Endothelial cell of hepatic sinusoid (primary cell): ENCODE data around the gene GABRD.

Experiments used
- in situ Hi-C: cut with HindIII; loops from 2 replicates; pipeline ENCODE4 v1.10.0; 2017; ENCODE audit warnings: low sequenced_read_pairs

Gene GABRD

DNA sequence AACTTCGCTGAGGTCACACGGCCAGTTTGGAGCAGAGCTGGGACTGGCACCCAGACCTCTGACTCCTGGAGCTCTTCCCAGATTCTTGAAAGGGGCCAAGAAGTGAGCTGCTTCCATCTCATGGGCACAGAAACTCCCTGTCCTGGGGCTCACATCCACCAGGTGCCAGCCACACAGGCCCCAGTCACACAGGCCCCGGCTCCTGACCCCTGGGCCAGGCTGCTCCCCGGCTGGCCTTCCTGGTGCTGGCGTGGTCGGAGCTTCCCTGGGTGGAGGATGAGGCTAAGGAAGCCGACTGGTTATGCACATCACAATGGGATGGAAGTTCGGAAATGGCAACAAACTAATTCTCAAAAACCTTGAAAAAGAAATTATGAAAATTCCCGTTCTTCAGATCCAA is 3.0 kb upstream of the GABRD start:
- in situ Hi-C loops: no loop called here

DNA sequence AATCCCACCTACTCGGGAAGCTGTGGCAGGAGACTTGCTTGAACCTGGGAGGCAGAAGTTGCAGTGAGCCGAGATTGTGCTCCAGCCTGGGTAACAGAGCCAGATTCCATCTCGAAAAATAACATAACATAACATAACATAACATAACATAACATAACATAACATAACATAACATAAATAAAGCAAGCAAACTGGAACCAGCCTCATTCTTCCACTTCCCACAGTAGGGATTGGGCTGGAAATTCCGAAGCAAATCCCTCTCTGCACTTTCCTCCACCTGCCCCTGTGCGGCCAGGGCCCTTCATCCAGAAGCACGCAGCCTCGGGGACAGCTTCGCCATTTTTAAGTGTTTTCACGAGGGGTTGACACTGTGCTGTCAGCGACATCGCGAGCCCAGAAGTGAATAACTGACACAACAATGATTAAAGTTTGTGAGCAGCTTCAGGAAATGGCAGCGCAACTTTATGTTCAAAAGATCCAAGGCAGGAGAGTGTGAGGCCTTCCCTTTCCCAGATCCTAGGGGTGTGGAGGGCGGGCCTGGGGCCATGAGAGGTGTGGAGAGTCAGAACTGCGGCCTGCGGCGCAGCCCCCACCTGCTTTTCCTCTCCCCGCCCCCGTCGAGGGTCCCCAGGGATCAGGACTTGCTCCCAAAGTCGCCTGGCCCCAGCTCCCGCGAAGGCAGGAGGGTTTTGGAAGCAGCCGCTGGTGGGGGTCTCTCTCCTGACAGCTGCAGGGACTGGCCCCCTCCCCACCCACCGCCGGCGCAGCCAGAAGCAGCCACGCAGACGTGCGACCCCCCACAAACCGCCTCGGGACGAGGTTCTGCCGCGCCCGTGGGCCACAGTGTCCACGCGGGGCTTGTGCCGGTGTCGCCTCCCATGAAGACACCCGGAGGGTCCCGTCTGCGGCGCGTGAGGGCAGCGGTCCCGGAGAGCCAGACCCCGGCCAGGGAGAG is 651 bp upstream of the GABRD start:
- in situ Hi-C loops: no loop called here

DNA sequence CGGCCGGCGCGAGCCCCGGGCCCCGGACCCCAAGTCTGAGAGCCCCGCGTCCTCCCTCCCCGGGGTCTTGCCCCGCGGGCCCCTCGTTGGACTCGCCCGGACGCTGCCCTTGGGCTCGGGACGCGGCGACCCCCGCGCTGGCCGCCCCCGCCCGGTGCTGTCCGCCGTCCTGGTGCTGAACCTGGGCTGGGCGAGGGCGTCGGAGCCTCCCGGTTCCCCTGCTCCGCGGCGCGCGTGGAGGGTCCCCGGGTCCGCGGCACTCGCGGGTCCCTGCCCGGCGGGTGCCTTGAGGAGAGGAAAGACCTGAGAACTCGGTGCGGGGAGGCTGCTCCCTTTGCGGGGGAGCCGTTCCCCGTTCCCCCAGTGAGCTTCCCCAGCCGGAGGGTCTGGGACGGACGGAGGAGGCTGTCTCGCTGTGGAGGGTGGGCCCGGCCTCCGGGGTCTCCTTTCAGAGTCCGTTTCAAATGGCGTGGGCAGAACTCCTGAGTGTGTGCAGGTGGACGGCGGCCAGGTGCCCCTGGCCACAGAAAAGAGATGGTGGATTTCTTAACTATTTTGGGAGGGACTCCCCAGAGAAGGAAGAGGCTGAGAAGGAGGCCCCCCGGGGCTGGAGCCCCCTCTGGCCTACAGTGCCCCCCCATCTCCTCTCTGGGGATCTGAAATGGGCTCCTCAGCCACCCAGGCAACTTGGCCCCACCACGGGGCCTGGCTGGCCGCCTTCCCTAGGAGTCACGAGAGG is 595 bp downstream of the GABRD start:
- in situ Hi-C loops: no loop called here

DNA sequence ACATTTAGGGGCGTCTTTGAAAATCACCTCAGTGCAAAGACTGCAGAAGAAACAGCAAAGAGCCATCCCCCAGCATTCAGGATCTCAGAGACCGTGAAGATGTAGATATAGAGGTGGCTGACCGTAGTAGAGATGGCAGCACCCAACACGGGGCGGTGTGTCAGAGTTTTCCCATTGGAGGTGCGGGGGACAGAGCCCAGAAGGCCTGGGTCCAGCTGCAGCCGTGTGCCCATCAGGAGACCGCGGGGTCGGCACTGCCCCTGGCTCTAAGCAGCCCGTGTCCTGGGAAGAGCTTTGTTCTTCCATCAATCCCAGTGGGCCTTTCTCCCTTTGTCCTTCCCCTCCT is 1.1 kb downstream of the GABRD start:
- in situ Hi-C loops: no loop called here

DNA sequence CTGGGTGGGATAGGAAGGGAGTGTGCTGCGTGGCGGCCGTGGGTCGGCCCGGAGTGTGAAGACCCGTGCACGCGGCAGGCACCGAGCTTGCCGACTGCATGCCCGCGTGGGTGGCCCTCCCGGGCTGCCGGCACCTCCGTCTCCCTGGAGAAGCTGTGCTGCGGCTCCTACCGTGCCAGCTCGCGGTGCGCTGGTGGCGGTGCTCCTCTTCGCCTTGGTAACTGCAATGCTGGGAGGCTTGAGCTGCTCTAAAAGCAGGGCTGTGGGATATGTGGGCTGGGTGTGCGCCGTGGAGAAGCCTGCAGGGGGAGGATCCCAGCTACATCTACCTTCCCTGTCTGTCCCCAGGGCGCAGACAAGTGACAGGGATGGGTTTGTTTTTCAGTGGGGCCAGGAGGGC is 2.4 kb downstream of the GABRD start:
- in situ Hi-C loops: no loop called here

DNA sequence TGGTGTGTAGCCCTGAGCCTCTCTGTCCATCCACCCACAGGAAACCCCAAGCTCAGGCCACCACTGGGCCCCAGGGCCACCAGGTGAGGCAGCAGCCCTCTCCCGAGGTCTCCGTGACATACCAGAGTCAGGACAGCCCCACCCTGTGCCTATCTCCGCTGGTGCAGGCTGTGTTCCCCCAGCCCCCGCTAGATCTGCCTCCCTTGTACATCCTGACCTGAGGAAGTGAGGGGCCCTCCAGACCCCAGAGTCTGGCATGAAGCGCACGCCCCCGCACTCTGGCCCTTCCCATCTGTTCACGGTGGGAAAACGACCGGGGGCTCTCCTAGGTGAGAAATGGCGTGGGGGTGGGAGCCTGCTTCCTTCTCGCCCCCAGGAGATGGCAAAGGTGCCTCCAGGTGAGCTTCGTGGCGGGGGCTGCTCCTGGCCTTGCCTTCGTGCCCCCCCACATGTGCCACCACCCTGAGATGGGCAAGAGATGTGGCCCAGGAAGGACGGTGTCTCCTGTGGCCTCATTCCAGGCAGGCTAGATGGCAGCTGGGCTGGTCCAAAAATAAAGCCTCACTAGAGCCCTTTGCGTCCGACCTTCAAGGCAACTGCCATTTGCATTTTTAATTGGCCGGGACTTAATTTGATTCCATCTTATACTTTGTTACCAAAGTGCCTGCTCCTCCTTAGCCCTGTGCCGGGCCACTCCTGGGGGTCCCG is 3.1 kb downstream of the GABRD start:
- in situ Hi-C loops: no loop called here

DNA sequence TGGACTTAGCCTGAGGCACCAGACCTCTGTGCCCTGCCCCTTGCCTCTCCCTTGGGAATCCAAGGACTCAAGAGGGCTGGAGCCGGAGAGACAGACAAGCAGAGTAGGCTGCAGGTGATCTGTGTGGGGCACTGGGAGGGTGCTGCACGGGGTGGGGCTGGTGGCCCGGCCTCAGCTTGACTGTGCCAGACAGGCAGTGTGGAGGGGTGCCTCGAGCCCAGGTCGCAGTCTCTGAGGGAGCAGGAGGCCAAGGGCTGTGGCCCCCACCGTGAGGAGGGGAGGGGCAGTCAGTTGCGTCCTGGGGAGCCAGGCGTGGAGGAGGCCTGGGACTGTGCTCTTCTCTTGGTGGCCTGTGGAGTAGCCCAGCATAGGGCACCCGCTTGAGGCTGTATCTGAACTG is 4.0 kb downstream of the GABRD start:
- in situ Hi-C loops: no loop called here

DNA sequence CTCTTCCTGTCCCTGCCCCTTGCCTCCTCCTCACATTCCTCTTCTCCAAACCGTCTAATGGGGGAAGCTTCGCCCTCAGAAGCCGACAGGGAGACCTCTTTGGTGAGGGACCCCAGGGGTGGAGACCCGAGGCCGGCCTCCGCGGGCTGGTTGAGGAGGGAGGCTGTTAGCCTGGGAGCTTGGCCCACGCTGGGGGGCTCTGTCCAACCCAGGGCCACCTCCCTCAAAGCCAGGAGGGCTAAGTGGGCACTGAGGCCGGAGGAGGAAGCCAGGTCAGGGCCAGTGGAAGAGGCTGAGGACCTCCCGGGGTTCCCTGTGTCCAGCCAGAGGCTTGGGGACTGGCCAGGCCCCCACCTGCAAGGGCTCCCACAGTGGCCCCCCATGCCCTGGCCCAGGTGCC is 5.3 kb downstream of the GABRD start:
- in situ Hi-C loops: no loop called here

DNA sequence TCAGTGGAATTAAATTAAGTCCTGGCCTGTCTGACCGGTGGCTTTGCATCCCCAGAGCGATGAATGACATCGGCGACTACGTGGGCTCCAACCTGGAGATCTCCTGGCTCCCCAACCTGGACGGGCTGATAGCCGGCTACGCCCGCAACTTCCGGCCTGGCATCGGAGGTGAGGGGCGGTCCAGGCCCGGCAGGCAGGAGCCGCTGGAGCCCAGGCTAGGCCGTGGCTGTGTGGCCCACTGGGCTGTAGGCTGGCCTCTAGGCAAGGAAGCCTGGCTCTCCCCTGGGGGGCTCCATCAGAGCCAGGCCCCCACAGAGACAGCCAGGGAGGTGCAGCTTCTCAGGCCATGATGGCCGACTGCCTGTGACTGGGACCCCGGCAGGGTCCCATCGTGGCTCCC is 5.7 kb downstream of the GABRD start:
- in situ Hi-C loops: loop anchor here (5.0 kb wide), 1 partner anchor 33 kb away; no protein-coding TSS in a partner anchor

DNA sequence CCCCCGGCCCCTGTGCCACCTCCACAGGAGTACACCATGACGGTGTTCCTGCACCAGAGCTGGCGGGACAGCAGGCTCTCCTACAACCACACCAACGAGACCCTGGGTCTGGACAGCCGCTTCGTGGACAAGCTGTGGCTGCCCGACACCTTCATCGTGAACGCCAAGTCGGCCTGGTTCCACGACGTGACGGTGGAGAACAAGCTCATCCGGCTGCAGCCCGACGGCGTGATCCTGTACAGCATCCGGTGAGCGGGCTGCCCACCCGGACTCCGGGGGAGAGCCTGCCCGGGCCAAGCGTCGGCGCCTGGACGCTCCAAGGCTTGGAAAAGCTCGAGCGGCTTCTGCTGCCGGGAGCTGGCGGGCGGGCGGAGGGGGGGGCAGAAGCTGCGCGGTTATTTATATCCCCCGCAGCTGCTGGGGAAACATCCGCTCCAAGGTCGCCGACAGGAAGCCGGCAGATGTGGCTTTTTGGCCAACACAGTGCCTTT is 6.4 kb downstream of the GABRD start:
- in situ Hi-C loops: loop anchor here (5.0 kb wide), 1 partner anchor 33 kb away; no protein-coding TSS in a partner anchor

DNA sequence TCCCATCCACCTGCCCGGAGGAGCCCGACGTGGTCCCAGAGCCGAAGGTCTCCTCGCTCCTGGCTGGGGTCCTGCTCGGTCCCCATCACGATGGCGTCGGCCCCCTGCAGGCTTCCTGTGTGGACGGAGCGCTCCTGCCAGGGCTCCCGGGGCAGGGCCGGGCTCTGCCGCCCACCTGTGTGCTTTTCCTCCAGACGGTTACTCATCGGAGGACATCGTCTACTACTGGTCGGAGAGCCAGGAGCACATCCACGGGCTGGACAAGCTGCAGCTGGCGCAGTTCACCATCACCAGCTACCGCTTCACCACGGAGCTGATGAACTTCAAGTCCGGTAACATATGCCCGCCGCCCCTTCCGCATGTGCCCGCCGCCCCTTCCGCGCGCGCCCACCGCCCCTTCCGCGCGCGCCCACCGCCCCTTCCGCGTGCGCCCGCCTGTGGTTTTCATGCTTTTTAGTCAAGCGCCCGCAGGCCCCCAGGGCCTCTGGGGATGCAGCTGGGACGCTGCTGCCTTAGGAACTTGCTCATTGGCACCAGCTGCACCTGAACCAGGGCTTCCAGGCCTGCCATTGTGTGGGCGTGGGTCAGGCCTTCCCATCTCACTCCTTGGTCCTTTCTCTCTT is 8.9 kb downstream of the GABRD start:
- in situ Hi-C loops: loop anchor here (5.0 kb wide), 1 partner anchor 36 kb away; no protein-coding TSS in a partner anchor

DNA sequence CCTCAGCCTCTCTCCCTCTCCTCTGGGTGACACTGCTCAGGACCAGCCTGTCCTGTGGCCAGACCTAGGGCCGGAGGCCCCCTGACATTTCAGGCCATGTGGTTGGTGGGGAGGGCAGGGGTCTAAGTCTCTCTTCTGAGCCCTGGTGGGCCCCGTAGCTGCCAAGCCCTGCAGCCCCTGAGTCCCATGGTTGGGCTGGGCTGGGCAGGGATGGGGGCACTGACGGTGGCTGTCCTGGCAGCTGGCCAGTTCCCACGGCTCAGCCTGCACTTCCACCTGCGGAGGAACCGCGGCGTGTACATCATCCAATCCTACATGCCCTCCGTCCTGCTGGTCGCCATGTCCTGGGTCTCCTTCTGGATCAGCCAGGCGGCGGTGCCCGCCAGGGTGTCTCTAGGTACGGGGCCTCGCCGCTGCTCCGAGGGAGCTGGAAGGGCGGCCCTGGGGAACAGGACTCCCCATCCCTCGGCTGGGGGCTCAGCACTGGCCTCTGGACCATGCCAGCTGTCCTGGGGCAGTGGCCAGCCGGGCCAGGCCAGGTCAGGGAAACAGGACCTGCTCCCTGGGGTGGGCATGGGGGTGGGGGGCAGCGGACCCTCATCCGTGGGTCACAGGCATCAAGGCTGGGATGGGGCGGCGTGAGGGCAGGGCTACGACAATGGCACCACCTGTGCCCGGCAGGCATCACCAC is 9.9 kb downstream of the GABRD start:
- in situ Hi-C loops: loop anchor here (5.0 kb wide), 1 partner anchor 37 kb away; no protein-coding TSS in a partner anchor

DNA sequence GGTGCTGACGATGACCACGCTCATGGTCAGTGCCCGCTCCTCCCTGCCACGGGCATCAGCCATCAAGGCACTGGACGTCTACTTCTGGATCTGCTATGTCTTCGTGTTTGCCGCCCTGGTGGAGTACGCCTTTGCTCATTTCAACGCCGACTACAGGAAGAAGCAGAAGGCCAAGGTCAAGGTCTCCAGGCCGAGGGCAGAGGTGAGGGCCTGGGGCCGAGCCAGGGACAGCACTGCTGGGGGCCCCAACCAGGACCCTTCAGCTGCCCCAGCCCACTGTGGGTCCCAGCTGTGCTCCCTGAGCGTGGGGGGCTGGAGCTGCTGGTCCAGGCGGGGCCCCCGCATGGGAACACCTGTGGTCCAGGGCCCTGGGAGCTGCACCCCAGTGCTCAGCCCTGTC is 10.4 kb downstream of the GABRD start:
- in situ Hi-C loops: loop anchor here (5.0 kb wide), 1 partner anchor 37 kb away; no protein-coding TSS in a partner anchor

DNA sequence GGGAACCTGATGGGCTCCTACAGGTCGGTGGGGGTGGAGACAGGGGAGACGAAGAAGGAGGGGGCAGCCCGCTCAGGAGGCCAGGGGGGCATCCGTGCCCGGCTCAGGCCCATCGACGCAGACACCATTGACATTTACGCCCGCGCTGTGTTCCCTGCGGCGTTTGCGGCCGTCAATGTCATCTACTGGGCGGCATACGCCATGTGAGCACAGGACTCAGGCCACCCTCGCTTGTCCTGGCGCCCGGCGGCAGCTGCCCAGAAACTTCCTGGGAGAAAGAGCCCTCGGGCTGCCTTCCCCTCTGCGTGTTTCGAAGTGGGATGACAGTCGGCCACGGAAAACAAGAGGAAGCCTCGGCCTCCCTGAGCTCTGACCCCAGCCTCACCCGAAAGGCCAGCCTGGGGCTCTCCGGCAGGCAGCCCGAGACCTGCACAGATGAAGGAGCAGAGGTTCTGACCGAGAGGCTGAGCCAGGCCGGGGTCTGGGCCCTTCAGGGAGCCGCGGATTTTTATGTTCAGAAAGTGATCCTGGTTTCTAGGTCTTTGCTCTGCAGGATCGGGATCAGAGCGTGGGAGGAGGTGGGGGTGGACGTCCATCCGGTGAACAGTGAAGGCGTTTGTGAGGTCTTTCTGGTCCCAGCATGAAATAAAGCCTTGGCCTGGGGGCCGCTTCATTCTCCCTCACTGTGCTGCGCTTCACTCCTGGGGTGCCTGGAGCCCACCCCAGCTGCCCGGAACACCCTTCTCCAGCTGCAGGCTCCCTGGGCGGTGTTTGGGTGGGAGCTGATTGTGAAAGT is 11.1 kb downstream of the GABRD start:
- in situ Hi-C loops: no loop called here

DNA sequence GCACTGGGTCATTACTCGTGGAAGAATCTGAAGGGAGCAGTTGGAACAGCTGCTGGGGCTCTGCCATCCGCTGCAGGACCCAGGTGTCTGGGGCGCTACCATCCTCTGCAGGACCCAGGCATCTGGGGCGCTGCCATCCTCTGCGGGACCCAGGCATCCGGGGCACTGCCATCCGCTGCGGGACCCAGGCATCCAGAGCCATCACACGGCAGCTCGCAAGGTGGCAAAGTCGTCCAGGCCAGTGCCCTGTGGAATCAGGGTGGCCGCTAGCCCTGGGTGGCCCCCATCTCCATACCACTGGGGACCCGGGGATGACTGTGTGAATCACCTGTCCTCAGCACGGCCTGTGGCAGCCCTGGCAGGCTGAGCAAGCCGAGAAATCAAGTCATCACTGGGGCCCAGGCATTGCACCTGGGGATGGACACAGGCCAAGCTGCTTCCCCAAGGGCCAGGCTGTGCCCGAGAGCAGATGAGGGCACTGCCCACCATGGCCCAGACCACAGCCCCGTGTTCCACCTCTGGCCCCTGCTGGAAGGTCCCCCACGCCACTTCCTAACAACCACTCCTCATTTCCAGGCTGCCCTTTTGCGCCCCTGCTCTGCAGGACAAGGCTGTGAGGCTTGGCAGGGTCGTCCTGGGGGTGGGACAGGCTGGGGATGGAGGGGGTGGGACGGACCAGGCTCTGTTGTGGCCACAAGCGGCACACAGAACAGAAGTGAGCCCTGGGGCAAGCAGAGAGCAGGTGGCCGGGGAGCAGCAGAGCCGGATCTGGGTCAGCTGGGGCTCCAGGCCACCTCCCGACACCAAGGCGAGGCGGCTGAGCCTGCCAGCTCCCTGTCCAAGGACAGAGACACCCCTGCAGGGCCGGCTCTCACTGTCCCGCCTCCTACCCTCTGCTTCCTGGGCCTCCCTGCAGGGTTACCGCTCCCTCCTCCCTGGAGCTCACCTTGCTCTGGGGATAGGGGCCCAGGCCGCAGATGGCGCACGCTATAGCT is 12.7 kb downstream of the GABRD start:
- in situ Hi-C loops: no loop called here

DNA sequence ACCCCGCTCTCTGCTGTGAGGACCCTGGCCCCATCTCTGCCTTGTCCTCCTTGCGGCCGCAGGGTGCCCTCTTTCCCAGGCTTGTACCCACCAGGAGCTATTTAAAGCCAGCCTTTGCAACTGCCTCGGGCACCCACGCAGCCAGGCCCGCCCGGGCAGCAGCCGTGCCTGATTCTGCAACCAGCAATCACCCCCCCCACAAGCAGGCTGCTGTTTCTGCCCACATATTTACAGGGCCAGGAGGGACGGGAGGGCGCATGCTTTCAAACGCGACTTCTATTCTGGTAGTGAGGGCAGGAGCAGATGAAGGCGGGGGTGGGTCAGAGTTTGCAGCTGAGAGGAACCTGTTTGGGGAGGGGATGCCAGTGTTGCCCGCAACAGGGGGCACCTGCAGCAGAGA is 13.6 kb downstream of the GABRD start:
- in situ Hi-C loops: no loop called here

DNA sequence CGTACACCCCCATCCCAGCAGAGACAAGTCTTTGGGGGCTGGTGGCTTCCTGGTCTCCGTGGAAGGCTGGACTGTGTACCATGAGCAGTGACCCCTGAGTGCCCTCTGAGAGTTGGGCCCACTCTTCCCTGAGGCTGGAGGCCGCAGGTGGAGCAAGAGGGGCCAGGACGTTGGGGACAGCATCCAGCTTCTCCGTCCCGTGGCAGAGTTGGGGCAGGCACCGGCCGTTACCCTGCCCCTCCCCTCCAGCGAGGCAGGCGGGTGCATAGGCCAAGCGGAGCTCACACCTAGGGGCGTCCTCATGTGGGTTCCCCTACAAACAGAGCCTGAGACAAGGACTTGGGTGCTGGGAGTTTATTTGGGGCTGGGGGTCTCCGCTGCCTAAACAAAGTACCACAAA is 14.0 kb downstream of the GABRD start:
- in situ Hi-C loops: no loop called here

DNA sequence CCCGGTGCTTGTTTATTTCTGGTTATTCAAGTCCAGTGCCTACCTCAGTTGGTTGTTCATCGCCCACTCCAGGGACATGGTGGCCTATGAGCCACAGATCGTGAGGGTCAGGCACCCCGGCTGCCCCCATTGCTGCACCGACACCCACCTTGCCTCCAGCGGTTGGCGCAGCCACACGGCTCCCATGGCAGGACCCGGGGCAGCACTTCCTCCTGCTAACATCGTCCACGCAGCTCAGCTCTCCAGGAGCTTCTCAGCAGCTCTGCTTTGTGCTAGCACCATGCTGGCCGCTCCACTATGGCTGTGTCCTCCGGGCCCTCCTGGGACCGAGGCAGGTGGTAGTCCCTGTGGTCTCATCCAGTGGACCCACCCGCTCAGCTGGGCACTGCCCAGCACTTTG is 17.1 kb downstream of the GABRD start:
- in situ Hi-C loops: no loop called here
